Measurements from ENCODE around the gene TUBA4B.
A peak's percentile ranks its signal among the peaks of the same experiment; 100 is the strongest.

Gene TUBA4B

DNA sequence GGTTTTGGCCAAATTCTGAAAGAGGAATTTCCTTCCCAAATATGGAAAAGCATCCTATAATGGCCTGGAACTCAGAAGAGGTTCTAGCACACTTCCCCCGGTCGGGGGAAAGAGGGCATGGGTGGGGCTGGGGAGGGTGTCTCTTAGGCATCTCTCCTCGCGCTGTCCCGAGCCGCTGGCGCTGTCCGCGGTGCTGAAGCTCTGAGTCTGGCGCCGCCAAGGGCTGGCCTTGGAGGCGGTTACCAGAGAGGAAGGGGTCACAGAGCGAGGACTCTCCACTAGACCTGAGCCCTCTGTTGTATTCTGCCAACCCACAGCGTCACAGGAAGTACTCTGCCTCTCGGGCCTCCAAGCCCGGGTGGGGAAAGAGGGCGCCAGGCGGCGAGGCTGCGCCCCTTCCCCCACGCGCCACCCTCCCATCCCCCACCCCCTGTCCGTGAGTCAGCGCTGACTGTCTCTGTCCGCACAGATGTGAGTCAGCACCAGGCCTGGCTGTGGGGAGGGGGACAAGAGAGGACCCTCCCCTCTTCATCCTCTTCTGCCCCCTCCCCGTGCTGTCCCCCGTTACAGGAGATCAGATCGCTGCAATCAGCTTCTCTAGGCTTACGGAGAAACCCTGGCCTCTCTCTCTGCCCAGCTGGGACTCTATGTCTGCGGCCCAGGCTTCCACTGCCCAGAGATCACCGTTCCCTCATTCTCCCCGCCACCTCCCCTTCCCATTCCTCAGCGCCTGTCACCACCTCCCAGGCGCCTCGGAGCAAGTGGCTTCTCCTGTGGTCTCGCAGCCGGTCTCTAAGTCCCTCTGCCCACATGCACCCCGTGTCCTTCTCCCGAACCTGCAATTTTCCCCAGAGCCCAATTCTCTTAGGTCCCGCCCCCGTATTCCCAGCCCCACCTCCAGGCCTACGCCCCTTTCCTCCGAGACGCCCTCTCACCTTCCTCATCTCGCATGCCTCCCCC, 55.4 kb downstream of the TUBA4B start:
- no peaks in the 10 kb centered on the region for H3K4me1 ChIP-seq (ENCODE audit: control insufficient read depth, insufficient read depth, low read length)
- no peaks in the 10 kb centered on the region for H3K36me3 ChIP-seq (ENCODE audit: control insufficient read depth in 2 of 2, insufficient read depth in 1 of 2, low read length in 2 of 2)
- ChIA-PET CTCF (interaction anchor here (0.6 to 1.5 kb wide), 4 partner anchors 9 to 235 kb away, joined by 3 to 7 read pairs (median 6); partner anchors contain the start of gene SLC23A3), POLR2A (no interaction called here)
- peak overlapping the region; percentile 32 for H3K4me3 ChIP-seq (ENCODE audit: low read depth, low read length)
- no peak overlapping the region for H3K27ac ChIP-seq (ENCODE audit: extremely low read depth, low read depth, low read length)
- no peaks in the 10 kb centered on the region for H3K9me3 ChIP-seq (ENCODE audit: control insufficient read depth, insufficient read depth, low read depth, low read length)
- TF ChIP-seq PRDM4 (tag by site-specific recombination; IDR thresholded peaks at IDR 0.05) = no peak
- 0 out of 2 replicates have a peak, but pooled peaks have one; percentile 24 for TF ChIP-seq ZEB2 (tag by site-specific recombination; IDR thresholded peaks at IDR 0.05)
- peak; percentile 53; the same call in 1 of the 2 replicates for TF ChIP-seq EGR2 (tag by site-specific recombination; IDR thresholded peaks at IDR 0.05; ENCODE audit: low read depth)
- no peak for TF ChIP-seq ZNF785 (tag by site-specific recombination; IDR thresholded peaks at IDR 0.05)
- TF ChIP-seq KLF1 (tag by site-specific recombination; IDR thresholded peaks at IDR 0.05) = peak; percentile 40; the same call in 1 of the 2 replicates
- no peak for TF ChIP-seq HOXA7 (CRISPR knock-in tag; IDR thresholded peaks at IDR 0.05; ENCODE audit: borderline replicate concordance)
- TF ChIP-seq ZBTB21 (tag by site-specific recombination; IDR thresholded peaks at IDR 0.05) = no peak
- TF ChIP-seq ZNF133 (tag by site-specific recombination; IDR thresholded peaks at IDR 0.05) = no peak
- peak; percentile 78 for TF ChIP-seq ZFHX2 (tag by site-specific recombination; conservative IDR thresholded peaks at IDR 0.05)
- TF ChIP-seq KLF17 (tag by site-specific recombination; IDR thresholded peaks at IDR 0.05) = peak; percentile 67; the same call in 1 of the 2 replicates
- TF ChIP-seq, protein P1, sequence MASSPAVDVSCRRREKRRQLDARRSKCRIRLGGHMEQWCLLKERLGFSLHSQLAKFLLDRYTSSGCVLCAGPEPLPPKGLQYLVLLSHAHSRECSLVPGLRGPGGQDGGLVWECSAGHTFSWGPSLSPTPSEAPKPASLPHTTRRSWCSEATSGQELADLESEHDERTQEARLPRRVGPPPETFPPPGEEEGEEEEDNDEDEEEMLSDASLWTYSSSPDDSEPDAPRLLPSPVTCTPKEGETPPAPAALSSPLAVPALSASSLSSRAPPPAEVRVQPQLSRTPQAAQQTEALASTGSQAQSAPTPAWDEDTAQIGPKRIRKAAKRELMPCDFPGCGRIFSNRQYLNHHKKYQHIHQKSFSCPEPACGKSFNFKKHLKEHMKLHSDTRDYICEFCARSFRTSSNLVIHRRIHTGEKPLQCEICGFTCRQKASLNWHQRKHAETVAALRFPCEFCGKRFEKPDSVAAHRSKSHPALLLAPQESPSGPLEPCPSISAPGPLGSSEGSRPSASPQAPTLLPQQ (tag by site-specific recombination; IDR thresholded peaks at IDR 0.05) = 0 out of 2 replicates have a peak, but pooled peaks have one; percentile 56
- no peak for TF ChIP-seq ZNF488 (tag by site-specific recombination; IDR thresholded peaks at IDR 0.05)
- peak; percentile 67; the same call in 1 of the 2 replicates for TF ChIP-seq KLF8 (tag by site-specific recombination; IDR thresholded peaks at IDR 0.05)
- TF ChIP-seq, protein P2, sequence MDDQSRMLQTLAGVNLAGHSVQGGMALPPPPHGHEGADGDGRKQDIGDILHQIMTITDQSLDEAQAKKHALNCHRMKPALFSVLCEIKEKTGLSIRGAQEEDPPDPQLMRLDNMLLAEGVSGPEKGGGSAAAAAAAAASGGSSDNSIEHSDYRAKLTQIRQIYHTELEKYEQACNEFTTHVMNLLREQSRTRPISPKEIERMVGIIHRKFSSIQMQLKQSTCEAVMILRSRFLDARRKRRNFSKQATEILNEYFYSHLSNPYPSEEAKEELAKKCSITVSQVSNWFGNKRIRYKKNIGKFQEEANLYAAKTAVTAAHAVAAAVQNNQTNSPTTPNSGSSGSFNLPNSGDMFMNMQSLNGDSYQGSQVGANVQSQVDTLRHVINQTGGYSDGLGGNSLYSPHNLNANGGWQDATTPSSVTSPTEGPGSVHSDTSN (CRISPR knock-in tag; IDR thresholded peaks at IDR 0.05) = peak; percentile 81; the same call in 1 of the 2 replicates
- TF ChIP-seq ZSCAN16 (tag by site-specific recombination; IDR thresholded peaks at IDR 0.05) = no peak
- no peak for TF ChIP-seq ZNF157 (tag by site-specific recombination; IDR thresholded peaks at IDR 0.05)
- no peak for TF ChIP-seq ZNF202 (tag by site-specific recombination; IDR thresholded peaks at IDR 0.05; ENCODE audit: borderline replicate concordance)
- peak; percentile 69; the same call in 1 of the 2 replicates for TF ChIP-seq ZNF629 (tag by site-specific recombination; IDR thresholded peaks at IDR 0.05)
- peak; percentile 60 for TF ChIP-seq SP3 (tag by site-specific recombination; IDR thresholded peaks at IDR 0.05)
- TF ChIP-seq ZNF658 (tag by site-specific recombination; IDR thresholded peaks at IDR 0.05) = no peak
- TF ChIP-seq ZNF596 (tag by site-specific recombination; IDR thresholded peaks at IDR 0.05) = no peak
- TF ChIP-seq BCL11B (tag by site-specific recombination; IDR thresholded peaks at IDR 0.05; ENCODE audit: low read depth) = no peak
- peak; percentile 90 for TF ChIP-seq ZNF398 (tag by site-specific recombination; IDR thresholded peaks at IDR 0.05)
- no peak for TF ChIP-seq ZNF138 (tag by site-specific recombination; IDR thresholded peaks at IDR 0.05; ENCODE audit: borderline replicate concordance)
- no peak for TF ChIP-seq ZNF174 (tag by site-specific recombination; IDR thresholded peaks at IDR 0.05)

Measured in HEK293 (cell line).